HG03064 (cell line): ENCODE results near the gene POPDC2.

Experiments
- ATAC-seq: cut with Tn5 transposase; IDR thresholded peaks from one replicate; pipeline ENCODE4 v1.9.1; 2021; ENCODE audit warnings: low read depth; ENCODE audit not compliant: unreplicated experiment

POPDC2 gene

DNA sequence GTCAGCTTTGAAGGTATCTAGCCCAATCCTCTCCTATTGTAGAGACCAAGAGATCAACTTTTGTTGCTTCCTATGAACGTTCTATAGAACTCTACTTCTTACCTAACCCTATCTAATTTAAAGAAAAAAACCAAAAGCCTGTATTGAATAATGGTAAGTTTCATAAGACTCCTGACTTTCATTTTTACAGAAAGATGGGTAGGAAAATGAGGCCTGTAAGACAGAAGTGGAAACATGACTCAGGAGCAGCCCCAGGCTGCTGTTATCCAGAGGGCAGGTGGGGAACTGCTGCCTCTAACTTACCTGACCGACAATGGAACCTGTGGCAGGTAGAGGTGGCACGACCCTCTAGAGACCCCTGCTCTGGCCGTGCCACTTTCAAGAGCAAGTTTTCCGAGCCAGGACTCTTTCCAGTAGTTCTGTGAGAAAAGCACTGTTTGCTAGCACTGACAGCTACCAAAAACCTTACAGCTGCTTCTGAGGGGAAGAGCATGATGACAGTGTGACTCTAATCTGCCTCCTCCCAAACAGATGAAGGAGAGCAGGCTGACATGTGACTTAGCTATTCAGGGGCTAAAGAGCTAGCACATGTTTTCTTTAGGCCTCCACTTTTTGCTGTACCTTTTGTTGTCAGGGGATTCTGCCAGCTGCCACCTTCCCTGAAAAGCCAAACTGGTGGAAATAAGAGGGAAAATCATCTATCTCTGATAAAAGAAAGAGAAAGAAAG lies 17.5 kb downstream of the POPDC2 start:
- no peak for ATAC-seq

DNA sequence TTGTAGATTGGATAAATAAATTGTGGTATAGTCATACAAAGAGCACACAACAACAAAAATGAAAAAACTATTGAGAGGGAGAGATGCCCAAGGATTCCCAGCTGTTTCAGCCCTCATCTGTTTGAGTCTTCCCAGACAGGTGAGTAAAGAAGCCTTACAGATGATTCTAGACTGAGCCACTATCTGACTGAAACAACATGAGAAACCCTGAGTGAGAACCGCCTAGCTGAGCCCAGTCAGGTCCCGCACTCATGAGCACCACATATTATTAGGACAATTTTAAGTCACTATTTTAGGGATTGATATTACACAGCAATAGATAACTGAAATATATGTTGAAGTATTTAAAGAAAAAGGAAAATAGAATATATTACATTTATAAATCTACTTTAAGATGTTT lies 19.0 kb downstream of the POPDC2 start:
- no peak for ATAC-seq

DNA sequence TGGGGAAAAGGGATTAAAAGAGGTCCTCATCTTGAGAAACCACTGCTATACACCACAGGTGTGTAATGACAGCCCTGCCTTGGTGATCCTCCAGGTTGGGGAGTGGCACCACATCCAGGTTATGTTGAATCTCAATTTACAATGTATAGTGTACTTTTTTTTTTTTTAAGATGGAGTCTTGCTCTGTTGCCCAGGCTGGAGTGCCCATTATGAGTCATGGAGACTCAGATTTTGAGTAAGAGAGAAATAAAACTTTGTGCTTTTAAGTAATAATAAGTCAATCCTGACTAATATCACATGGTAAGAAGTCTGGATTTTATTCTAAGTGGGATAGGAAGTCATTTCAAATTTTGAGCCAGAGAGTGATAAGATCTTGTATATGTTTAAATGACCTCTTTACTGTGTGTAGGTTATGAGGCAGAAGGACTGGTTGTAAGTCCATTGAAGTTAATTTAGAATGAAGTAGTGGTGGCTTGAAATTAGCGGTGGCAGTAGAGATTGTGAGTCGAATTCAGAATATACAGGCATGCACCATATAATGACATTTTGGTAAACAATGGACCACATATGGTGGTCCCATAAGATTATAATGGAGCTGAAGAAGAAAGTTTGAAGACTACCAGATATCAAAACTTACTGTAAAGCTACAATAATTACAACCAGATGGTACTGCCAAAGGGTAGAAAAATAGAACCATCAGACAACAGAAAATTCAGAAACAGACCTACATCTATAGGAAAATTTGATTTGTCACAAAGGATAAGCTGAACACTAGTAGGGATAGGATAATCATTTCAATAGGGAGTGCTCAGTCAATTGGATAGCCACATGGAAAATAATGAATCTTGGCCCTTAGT lies 20.7 kb downstream of the POPDC2 start:
- ATAC-seq = no peak

DNA sequence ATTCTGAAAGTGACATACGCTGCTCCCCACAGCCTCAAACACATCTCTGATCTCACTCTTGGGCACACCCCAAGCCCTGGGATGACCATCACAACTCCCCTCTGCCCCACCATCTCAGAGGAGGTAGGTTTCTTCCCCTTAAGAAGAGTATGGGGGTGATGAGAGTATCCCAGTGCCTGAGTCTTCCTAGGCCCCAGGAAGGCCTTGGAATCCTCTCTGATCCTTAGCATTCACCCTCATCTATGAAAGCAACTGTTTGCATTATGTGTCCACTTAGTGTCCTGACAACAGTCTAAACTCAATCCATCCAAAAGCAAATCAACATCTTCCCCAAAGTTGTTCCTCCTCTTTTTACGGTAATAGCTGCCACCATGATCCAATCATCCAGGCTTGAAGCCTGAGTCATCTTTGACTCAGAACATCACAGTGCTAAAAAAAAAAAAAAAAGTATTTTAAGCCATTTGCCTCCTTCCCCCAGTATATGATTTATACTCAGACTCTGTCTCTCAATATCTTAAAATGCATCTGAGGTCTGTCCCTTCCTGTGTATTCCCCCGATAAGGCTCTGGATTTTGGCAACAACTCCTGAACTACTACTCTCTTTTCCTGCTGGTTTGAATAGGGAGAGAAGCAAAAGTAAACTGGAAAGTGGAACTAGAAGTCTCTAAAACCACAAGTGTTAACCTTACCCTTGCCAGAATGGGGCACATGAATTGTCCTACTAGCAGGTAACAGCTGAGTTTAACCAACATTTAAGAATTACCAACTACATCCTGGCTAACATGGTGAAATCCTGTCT lies 22.5 kb downstream of the POPDC2 start:
- peak; percentile 27 for ATAC-seq

DNA sequence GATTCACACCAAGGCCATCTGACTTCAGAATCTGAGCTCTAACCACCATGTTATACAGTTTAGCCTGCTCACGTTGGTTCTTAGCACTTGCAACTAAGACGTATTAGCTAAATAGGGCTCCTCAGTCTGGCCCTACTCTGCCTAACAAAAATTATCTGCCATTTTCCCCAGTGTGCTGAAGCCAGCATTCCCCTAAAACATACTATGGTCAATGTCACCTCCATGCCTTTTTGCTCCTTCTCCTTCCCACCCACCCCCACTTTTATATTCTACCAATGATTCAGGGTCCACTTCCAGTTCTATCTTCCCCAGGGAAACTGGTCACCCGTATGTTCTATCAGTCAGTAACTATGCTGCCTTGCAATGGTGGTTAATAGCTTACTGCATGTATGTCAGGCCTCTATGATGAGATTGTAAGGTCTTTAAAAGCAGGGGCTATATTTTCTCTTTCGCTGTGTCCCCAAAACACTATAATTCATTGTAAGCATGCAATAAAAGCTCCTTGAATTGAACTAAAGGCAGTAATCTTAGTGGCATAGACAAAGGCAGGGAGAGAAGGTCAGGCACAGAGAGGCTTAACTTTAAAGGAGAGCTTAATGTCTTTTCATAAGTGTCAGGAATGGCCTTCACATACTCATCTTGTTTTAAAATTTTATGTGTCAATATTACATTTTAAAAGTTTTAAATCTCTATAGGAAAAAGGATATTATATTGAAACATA lies 23.3 kb downstream of the POPDC2 start:
- ATAC-seq = no peak

DNA sequence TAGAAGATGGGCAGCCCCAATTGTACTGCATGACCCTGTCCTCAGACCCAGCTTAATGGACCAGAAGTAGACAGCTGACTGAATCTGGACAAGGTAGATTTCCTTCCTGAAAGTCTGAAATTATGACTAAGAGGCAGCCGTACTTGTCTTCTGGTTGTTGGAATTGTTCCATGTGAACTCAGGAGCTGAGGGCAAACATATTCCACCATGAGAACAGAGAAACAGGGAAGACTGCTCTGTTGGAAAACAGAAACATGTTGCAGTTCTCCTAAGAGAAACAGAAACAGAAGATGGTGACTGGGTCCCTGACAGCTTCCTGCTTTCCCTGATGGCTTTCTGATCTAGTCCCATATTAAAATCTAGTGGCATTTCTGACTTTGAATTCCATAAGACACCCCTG lies 24.1 kb downstream of the POPDC2 start:
- no peak for ATAC-seq

DNA sequence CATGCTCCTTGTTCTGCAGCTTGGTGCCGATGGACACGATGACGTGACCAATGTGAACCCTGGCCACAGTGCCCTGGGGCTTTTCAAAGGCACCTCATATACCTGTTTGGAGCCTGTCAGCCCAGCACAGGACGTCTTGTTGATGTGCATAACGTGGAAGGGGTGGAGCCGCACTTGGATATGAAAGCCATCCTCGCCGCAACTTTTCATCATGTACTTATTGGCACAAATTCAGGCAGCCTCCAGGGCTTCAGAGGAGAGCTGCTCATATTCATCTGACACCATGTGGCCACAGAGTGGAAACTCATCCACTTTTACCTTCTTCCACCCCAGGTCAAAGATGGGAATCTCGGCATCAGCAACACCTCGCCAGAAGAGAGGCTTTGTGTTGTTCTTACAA lies 24.7 kb downstream of the POPDC2 start:
- no peak for ATAC-seq

DNA sequence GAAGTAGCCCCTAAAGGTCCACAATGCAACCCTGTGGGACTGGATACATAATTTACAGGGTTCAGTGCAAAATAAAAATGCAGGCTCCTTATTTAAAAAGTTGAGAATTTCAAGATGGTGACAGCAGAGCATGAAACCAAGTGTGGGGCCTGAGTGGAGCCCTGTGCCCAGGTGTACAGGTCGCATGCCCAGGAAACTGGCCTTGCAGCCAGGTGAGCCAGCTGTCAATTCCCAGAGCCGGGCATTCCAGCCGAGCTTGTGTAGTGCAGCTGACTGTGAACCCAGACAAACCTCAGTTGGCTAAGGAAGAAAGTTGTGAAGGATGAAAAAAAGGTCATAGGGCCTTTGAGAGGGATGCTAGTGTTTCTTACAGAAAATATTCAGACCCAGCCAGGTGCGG lies 27.6 kb downstream of the POPDC2 start:
- ATAC-seq = no peak

DNA sequence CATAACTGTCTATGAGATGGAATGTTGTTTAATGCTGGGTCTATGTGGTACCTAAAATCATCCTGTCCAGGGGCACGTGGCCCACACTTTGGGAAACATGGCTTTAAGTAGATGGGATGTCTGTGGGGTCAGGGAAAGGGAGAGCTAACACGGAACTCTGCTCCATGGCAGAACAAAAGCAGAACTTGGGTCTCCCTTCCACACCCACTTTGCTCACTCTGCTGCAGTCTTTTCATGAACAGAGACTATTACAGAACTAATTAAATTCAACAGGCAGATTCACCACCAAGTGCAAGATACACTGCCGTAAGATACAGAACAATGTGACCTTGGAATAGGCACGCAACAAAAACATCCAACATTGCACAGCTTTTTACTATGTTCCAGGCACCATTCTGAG lies 28.2 kb downstream of the POPDC2 start:
- ATAC-seq = no peak

DNA sequence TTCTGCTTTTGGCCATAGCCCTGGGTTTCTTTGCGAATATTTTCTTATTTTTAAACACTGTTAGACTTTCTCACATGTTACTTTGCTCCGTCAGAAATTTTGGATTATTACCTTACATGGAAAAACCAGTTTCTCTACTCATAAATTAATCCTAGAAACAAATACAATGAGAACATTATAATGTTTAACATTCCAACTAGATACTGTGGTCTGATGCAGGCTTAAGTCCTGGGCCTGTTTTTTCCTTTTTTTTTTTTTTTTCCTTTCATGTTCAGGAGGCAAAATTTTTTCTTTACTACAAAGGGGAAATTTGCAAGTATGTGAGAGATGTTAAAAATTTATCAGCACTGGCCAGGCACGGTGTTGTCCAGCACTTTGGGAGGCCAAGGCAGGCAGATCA lies 28.9 kb downstream of the POPDC2 start:
- ATAC-seq = no peak

DNA sequence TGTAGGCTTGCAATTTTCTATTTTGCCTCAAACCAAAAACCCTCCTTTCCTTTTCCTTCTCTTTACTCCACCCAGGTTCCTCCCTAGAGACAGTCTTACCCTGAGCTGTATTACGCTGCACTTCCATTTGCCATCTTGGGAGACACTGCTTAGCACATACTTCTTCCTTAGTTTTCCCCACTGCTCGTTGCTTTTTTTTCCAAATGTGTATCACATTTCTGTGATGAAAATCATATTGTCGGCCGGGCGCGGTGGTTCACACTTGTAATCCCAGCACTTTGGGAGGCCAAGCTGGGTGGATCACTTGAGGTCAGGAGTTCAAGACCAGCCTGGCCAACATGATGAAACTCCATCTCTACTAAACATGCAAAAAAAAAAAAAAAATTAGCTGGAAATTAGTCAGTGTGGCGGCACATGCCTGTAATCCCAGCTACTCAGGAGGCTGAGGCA lies 29.5 kb downstream of the POPDC2 start:
- no peak for ATAC-seq

DNA sequence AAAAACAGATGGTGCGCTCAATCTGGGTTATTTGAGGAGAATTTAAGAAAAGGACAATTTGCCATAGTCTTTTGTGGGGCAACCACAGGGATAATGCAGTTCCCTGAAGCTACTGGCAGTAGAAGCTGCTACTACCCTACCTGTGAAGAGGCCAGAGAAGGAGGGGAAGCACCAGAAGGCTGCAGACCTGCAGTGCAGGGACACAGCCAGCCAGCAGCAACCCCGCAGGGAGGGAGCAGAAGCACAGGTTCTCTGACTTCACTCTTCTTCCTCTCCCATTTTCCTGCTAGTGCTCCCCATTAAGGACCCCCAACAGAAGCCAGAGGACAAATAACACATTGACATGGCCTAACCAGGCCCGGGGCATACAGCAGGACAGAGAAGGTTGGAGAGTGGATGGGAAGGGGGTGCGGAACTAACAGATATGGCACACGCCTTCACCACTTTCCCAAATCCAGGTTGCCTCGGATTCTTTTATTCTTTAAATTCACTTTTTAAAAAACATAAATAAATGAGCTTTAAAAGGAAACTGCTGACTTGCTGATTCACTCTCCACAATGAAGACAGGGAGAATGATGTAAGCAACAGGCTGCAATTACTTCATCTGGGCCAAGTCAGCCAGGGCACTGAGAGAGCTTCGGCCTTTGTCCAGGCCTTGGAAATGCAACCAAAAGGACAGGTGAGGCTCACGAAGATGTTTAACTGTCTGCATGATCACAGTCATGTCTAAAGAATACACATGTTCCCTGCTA lies 30.1 kb downstream of the POPDC2 start:
- no peak for ATAC-seq

DNA sequence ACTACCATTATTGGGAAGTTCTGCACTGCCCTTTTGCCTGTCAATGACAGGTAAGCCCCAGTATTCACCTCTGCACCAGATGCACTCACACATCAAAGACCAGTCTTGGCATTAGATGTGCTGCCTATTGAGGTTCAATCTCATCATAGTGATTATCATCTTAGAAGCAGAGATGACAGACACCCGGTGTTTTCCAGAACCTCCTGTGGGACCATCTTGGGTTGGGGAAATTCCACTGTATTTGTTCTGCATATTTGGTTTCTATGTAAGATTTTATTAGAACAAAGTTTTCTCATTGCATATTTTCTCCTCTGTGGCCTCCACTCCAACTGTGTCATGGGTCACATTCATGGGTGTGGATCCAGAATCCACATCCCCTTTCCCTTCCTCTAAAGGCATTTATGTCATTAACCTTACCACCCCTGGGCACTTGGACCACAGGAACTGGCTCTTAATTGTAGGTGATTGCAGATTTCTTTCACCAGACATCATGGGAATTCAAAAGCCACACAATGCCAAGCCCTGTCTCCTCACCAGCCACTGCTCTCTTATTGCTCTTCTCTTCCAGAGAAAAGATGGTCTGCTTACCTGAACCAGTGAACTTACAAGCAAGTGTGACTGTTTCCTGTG lies 31.5 kb downstream of the POPDC2 start:
- peak; percentile 35 for ATAC-seq

DNA sequence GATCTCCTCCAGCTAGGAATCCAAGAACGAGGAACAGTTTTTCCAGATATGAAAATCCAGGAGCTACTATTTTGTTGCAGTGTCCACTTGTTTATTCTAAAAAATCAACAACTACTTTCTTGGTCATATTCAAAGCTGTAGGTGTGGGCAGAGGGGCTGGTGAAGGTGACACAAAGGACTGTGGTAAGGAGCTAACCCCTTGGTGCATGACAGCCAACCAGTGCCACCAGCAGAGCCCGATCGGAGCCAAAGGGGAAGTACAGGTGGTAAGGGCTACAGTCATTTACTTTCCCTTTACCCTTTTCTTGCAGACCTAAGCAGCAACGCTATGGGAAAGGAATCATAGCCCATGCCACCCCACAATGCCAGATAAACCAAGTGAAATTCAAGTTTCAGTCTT lies 32.0 kb downstream of the POPDC2 start:
- ATAC-seq = peak; percentile 58

DNA sequence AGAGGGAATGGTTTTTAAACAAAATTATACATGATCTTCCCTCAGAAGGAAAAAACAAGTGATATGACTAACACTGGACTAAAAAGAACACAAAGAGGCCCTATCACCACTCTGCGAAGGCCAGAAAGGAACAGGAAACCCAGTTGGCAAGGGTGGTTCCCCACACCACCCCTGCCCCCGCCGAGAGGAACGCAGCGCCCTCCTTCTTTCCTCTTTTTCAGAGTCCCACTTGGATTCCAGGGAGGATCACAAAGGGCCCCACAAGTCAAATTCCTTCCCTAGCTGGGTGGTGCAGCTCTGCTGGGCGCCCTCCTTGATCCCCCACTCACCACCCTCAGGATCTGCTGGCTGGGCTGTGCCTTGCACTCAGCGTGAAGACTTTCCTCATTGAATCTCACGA lies 32.9 kb downstream of the POPDC2 start:
- ATAC-seq = no peak

DNA sequence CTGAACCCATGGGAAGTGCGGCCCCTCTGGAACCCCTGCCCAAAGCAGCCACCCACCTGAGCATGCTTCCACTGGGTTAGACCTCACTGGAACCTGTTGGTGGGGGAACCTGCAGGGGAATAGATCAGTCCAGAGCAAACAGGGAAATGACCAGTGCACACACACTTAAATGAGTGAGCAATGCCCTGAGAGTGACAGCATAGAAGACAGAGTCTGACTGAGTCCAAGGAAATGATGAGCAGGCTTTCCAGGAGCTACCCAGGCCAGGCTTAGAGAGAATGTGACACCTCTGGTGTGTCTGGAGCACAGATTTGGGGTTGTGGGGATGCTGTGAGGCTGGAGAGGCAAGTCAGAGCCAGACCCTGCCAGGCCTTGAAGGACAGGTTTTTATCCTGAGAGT lies 34.2 kb downstream of the POPDC2 start:
- no peak for ATAC-seq

DNA sequence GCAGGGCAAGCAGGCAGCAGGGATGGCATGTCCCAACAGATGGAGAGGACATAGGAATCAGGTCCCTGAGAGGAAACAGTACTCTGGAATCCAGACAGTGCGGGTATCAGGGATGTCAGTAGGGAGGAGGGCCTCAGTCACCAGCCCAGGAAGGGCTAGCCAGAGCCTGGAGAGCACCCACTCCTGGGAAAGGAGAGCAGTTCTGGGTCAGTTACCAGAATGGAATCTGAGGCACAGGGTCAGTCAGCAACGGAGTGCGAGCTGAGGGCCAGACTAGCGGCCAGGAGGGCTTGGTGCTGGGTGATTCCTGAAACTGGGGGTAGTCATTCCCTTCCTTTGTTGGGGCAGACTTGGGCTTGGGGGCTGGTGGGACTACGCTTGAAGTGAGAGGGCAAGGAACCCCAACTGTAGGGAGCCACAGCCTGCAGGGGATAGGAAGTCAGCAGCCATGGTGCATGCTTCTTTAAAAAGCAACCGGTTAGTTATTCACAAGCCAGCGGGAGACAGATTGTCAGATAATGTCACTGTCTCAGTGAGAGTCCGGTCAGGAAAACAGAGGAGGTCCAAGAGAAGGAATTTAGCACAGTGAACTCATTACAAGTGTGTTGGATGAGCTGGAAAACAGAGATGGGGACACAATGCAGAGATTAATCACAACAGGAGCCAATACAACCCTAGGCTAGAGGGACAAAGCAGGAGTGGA lies 34.8 kb downstream of the POPDC2 start:
- ATAC-seq = no peak

DNA sequence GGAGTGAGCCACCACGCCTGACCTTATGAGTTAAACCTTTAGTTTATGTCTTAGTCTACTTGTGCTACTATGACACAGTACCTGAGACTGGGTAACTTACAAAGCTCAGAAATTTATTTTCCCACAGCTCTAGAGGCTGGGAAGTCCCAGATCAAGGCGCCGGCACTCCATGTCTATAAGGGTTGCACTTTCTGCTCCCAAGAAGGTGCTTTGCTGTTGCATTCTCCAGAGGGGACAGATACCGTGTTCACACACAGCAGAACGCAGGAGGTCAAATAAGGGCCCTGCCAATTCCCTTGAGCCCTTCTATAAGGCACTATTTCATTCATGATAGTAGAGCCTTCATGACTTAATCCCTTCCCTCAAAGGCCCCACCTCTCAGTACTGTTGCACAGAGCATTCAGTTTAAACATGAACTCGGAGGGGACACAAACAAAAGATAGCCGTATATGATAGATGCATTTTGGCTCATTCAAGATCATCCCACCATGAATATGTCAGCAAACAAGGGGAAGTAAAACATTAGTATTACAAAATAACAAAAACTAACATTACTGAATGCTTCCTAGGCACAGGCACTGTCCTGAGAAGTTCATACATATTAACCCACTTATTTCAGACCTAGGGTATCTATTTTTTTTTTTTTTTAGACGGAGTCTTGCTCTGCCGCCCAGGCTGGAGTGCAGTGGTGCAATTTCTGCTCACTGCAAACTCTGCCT lies 36.2 kb downstream of the POPDC2 start:
- ATAC-seq = no peak
